LNCaP clone FGC (cell line): ENCODE results near the gene TRAPPC1.

Source experiments
- DNase-seq: peaks from one replicate; pipeline ENCODE4 v3.0.0-alpha.2; 2011; ENCODE audit warnings: low read depth
- H3K4me3 ChIP-seq: 2 replicates; pipeline ENCODE4 v1.5.1; 2011; ENCODE audit warnings: mild to moderate bottlenecking, low read depth, low read length, control low read depth
- CTCF ChIP-seq: IDR thresholded peaks from 2 replicates; pipeline ENCODE4 v1.5.1; 2012; ENCODE audit warnings: mild to moderate bottlenecking; ENCODE audit not compliant: control insufficient read depth, insufficient read depth; ENCODE audit errors: extremely low read depth

TRAPPC1 gene

GRCh38 chr17:7929158-7930023 is 2.4 kb downstream of the TRAPPC1 start, which contains the start of gene KCNAB3:
Gene KCNAB3 (minus strand): TSS chr17:7929856. CDS start chr17:7929435, 421 bp downstream.
- DNase-seq: no peak
- peak within 1 kb of the TSS; percentile 93; the same call in 1 of the 2 replicates for H3K4me3 ChIP-seq
- TF ChIP-seq CTCF: no peak

DNA sequence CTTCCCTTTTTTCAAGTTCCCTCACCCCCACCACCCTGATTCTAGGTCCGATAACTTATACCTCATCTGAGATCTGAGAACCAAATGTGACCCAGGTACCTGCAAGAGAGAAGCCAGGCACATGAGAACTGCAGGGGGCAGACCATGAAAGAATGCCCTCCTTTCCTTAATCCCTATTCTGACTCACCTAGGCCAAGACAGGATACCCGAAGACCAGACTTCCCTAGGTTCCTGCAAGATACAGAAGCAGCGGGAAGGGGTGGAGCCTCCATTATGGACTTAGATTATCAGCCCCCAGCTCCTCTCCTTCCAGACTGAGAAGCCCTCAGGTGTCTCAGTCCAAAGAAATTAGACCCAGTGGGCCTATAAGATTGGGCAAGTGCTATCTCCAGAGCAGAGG is 4.2 kb downstream of the TRAPPC1 start:
- no peak for TF ChIP-seq CTCF
- H3K4me3 ChIP-seq: no peak overlapping the region
- no peak for DNase-seq

GRCh38 chr17:7922845-7923628 is 8.7 kb downstream of the TRAPPC1 start:
- no peak for DNase-seq
- no peak for TF ChIP-seq CTCF
- no peak overlapping the region for H3K4me3 ChIP-seq

- no peak for DNase-seq
- TF ChIP-seq CTCF: no peak
- H3K4me3 ChIP-seq: no peak overlapping the region
Measured at GRCh38 chr17:7922269-7922844, 9.4 kb downstream of the TRAPPC1 start.

- TF ChIP-seq CTCF: no peak
- DNase-seq: no peak
- peak overlapping the region; percentile 50; the same call in 1 of the 2 replicates for H3K4me3 ChIP-seq
Measured at GRCh38 chr17:7916808-7917207, 14.9 kb downstream of the TRAPPC1 start.

- no peak for TF ChIP-seq CTCF
- no peak for DNase-seq
- peak overlapping the region; percentile 50 for H3K4me3 ChIP-seq
Measured at GRCh38 chr17:7916385-7916682, 15.4 kb downstream of the TRAPPC1 start.
